Caco-2 (cell line): ENCODE data around the gene RSPH1. TPM values are rescaled to one million over a fixed set of nuclear protein-coding genes. Genes with fewer than 3 reads are reported as not detected.
A peak's percentile ranks its signal among the peaks of the same experiment; 100 is the strongest.

Experiments
- Bru-seq: library from RNA; stranded (reverse); fragments of 400-500 nt; gene quantifications from one replicate; lab custom pipeline; 2021; lab: Mats Ljungman, UMichigan
- BruChase-seq, 2 experiments: library from RNA; stranded (reverse); fragments of 400-500 nt; gene quantifications; one replicate each; lab custom pipeline; 2021; lab: Mats Ljungman, UMichigan
- BruUV-seq: library from RNA; stranded (reverse); fragments of 400-500 nt; replicated peaks from 2 replicates; lab custom pipeline; 2021; lab: Mats Ljungman, UMichigan
- CTCF ChIA-PET: fragments of 300-600 bp; sonication (Branson Sonifier 250); formaldehyde crosslinking; loops from one replicate; lab custom pipeline; 2022; ENCODE audit warnings: antibody characterized with exemption; lab: Charles Lee
- POLR2A ChIA-PET: fragments of 300-600 bp; sonication (Branson Sonifier 250); formaldehyde crosslinking; loops from one replicate; lab custom pipeline; 2022; ENCODE audit warnings: antibody characterized with exemption; lab: Charles Lee
- DNase-seq, 2 experiments: peaks; one replicate each; pipeline versions ENCODE4 v3.0.0 to v3.0.0-alpha.2; 2020 to 2022
- H3K27me3 ChIP-seq: replicated peaks from 2 replicates; pipeline ENCODE4 v1.6.0; 2011; ENCODE audit warnings: low read length; ENCODE audit not compliant: control insufficient read depth, insufficient read depth
- H3K36me3 ChIP-seq: 2 replicates; pipeline ENCODE4 v1.5.1; 2011; ENCODE audit warnings: low read length; ENCODE audit not compliant: control insufficient read depth, insufficient read depth
- H3K4me1 ChIP-seq: fragments of 250-450 bp; sonication (Bioruptor Pico); 2 replicates; pipeline ENCODE4 v1.5.1; 2020; ENCODE audit warnings: mild to moderate bottlenecking
- H3K4me3 ChIP-seq: 2 replicates; pipeline ENCODE4 v1.5.1; 2011; ENCODE audit warnings: low read depth, mild to moderate bottlenecking, control low read depth, low read length
- H3K9me3 ChIP-seq: fragments of 250-450 bp; sonication (Bioruptor Pico); 2 replicates; pipeline ENCODE4 v1.5.1; 2020; ENCODE audit warnings: mild to moderate bottlenecking, moderate library complexity
- H3K27ac Mint-ChIP-seq: one replicate; pipeline ENCODE4 v1.8.0; 2022; ENCODE audit warnings: mixed read lengths; ENCODE audit not compliant: unreplicated experiment
- H3K27me3 Mint-ChIP-seq: one replicate; pipeline ENCODE4 v1.8.0; 2022; ENCODE audit warnings: mixed read lengths; ENCODE audit not compliant: insufficient read depth, unreplicated experiment
- H3K36me3 Mint-ChIP-seq: one replicate; pipeline ENCODE4 v1.8.0; 2022; ENCODE audit warnings: mild to moderate bottlenecking, mixed read lengths; ENCODE audit not compliant: insufficient read depth, unreplicated experiment
- H3K4me1 Mint-ChIP-seq: one replicate; pipeline ENCODE4 v1.8.0; 2022; ENCODE audit warnings: low read depth, mixed read lengths; ENCODE audit not compliant: unreplicated experiment
- H3K4me3 Mint-ChIP-seq: one replicate; pipeline ENCODE4 v1.8.0; 2022; ENCODE audit warnings: mild to moderate bottlenecking, moderate library complexity, mixed read lengths; ENCODE audit not compliant: unreplicated experiment
- H3K9me3 Mint-ChIP-seq: one replicate; pipeline ENCODE4 v1.8.0; 2022; ENCODE audit warnings: mixed read lengths; ENCODE audit not compliant: unreplicated experiment
- CTCF ChIP-seq, 2 experiments: fragments of 200-600 bp in 1 of 2; IDR thresholded peaks; 1 replicate in 1 of 2; 2 replicates in 1 of 2; pipeline versions ENCODE4 v1.5.1 to v1.8.0; 2011 to 2022; ENCODE audit warnings: antibody characterized with exemption in 1 of 2, control low read depth in 1 of 2, inconsistent platforms in 1 of 2, low read depth in 1 of 2, low read length in 1 of 2, mild to moderate bottlenecking in 1 of 2, moderate library complexity in 1 of 2; ENCODE audit not compliant: insufficient read depth in 1 of 2, severe bottlenecking in 1 of 2, unreplicated experiment in 1 of 2
- intact Hi-C: fragments of 100-400 bp; cut with micrococcal nuclease; formaldehyde crosslinking; loops from one replicate; pipeline ENCODE4 v1.10.0; 2022; ENCODE audit not compliant: unreplicated experiment
- long read RNA-seq: library from polyadenylated mRNA; stranded (forward); transcript quantifications from one replicate; pipeline ENCODE4 v2.0.0, GENCODE V29; 2022
- total RNA-seq: library from RNA; stranded (reverse); gene quantifications from 2 replicates; pipeline ENCODE4 v1.2.3, GENCODE V29; 2022

RSPH1 gene
- total RNA-seq (0.23 and 0.51 TPM in 2 replicates), Bru-seq, nascent RNA (percentile 28 among the genes with signal in this experiment), BruChase-seq, experiment 1, labeled RNA remaining after a 2-hour chase (percentile 20 among the genes with signal in this experiment), BruChase-seq, experiment 2, labeled RNA remaining after a 6-hour chase (percentile 16 among the genes with signal in this experiment)
- long read RNA-seq = 0 reads

DNA sequence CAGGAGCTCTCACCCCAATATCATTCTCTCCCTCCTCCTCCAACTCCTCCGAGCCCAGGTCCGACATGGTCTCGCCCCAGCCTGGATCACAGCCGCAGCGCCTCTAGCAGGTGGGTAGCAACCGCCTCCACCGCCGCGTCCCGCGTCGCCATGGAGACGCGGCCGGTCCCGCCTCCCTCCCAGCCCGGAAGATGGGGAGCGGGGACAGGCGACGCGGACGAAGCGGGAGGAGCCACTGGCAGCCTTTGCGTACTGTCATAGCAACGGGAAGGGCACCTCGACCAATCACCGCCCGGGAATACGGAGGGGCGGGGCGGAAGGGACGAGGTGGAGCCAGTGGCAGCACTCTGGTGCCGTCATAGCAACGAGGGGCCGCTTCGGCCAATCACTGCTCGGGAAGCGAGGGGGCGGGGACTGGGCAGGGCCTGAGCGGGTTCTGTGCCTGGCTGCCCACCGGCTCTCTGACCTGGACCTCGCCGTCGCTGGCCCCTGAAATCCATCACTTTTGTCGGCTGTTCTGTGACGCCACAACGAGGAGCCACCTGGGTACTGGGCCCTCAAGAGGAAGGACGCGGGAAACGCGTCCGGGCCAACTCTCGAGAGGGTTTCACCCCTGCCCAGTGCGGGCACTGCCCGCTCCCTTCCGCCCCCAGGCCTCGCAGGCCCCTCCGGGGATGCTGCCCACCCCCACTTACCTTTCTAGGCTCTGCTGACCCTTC lies at the start of gene RSPH1:
RSPH1 (minus strand) TSS at position 105 of the 719 bp plus-strand sequence; CDS start at position 67, 38 bp downstream.
- peak within 1 kb of the TSS; percentile 87 for H3K27ac Mint-ChIP-seq
- Histone ChIP-seq H3K27me3 (no peaks in the 10 kb centered on the region), H3K4me1 (peaks cover 16% of the 10 kb centered on the region), H3K36me3 (no peaks in the 10 kb centered on the region), H3K9me3 (no peaks in the 10 kb centered on the region), H3K4me3 (peak within 1 kb of the TSS; percentile 55)
- CTCF ChIA-PET = interaction anchor here (0.5 kb wide), 1 partner anchor 223 kb away, joined by 6 read pairs; no protein-coding TSS in a partner anchor
- POLR2A ChIA-PET = interaction anchor here (1.0 kb wide), 1 partner anchor 12 kb away, joined by 3 read pairs; no protein-coding TSS in a partner anchor
- H3K9me3 Mint-ChIP-seq = no peaks in the 10 kb centered on the region
- H3K4me3 Mint-ChIP-seq = peak within 1 kb of the TSS; percentile 88
- no peaks in the 10 kb centered on the region for H3K27me3 Mint-ChIP-seq
- BruUV-seq = no TSS peak
- DNase-seq = peak; percentile 99
- H3K4me1 Mint-ChIP-seq = peaks cover 21% of the 10 kb centered on the region
- intact Hi-C loops = no loop called here
- no peak for TF ChIP-seq CTCF (IDR thresholded peaks at IDR 0.05; ENCODE audit: insufficient read depth in 1 of 2, low read depth in 1 of 2, low read length in 1 of 2, severe bottlenecking in 1 of 2, unreplicated experiment in 1 of 2)
- peaks cover 15% of the 10 kb centered on the region for H3K36me3 Mint-ChIP-seq

- Histone ChIP-seq H3K4me1 (peaks cover 3% of the 10 kb centered on the region; the same call in 1 of the 2 replicates), H3K4me3 (no peak overlapping the region), H3K36me3 (no peaks in the 10 kb centered on the region; the same call in 1 of the 2 replicates), H3K9me3 (no peaks in the 10 kb centered on the region), H3K27me3 (no peaks in the 10 kb centered on the region)
- Mint-ChIP-seq H3K27me3 (no peaks in the 10 kb centered on the region), H3K4me1 (peaks cover 1% of the 10 kb centered on the region), H3K9me3 (no peaks in the 10 kb centered on the region), H3K4me3 (no peak overlapping the region), H3K27ac (no peak overlapping the region), H3K36me3 (peaks cover 24% of the 10 kb centered on the region)
- no peak for DNase-seq
- CTCF ChIA-PET = no interaction called here
- intact Hi-C loops = no loop called here
- no TSS peak for BruUV-seq
- no peak for TF ChIP-seq CTCF (IDR thresholded peaks at IDR 0.05; ENCODE audit: insufficient read depth in 1 of 2, low read depth in 1 of 2, low read length in 1 of 2, severe bottlenecking in 1 of 2, unreplicated experiment in 1 of 2)
- POLR2A ChIA-PET = no interaction called here
Measured at GRCh38 chr21:42545745-42546144, 49.7 kb upstream of the RSPH1 start.

GRCh38 chr21:42545317-42545716 lies 49.3 kb upstream of the RSPH1 start:
- Mint-ChIP-seq H3K4me3 (no peak overlapping the region), H3K36me3 (peaks cover 24% of the 10 kb centered on the region), H3K4me1 (no peaks in the 10 kb centered on the region), H3K27me3 (no peaks in the 10 kb centered on the region), H3K27ac (no peak overlapping the region), H3K9me3 (no peaks in the 10 kb centered on the region)
- no peak for TF ChIP-seq CTCF (IDR thresholded peaks at IDR 0.05; ENCODE audit: insufficient read depth in 1 of 2, low read depth in 1 of 2, low read length in 1 of 2, severe bottlenecking in 1 of 2, unreplicated experiment in 1 of 2)
- BruUV-seq = no TSS peak
- Histone ChIP-seq H3K36me3 (no peaks in the 10 kb centered on the region; the same call in 1 of the 2 replicates), H3K4me3 (no peak overlapping the region), H3K27me3 (no peaks in the 10 kb centered on the region), H3K4me1 (no peaks in the 10 kb centered on the region), H3K9me3 (no peaks in the 10 kb centered on the region)
- intact Hi-C loops = no loop called here
- CTCF ChIA-PET = no interaction called here
- POLR2A ChIA-PET = no interaction called here
- DNase-seq = no peak
